ENCODE results near the gene ITSN2. TPM values are rescaled to one million over a fixed set of nuclear protein-coding genes. Genes with fewer than 3 reads are reported as not detected.
A peak's percentile ranks its signal among the peaks of the same experiment; 100 is the strongest.
"Not testable (repeated sequence)": the region's sequence is repeated elsewhere in the genome, so short reads cannot be mapped to it uniquely, and the experiment has no call there.

The ITSN2 gene
- total and polyA plus RNA-seq, 2 of the 8 experiments (the other 6 are each of a cell fraction or from before 2014, with no cell fraction given), result 9.3 to 17.0 TPM

DNA sequence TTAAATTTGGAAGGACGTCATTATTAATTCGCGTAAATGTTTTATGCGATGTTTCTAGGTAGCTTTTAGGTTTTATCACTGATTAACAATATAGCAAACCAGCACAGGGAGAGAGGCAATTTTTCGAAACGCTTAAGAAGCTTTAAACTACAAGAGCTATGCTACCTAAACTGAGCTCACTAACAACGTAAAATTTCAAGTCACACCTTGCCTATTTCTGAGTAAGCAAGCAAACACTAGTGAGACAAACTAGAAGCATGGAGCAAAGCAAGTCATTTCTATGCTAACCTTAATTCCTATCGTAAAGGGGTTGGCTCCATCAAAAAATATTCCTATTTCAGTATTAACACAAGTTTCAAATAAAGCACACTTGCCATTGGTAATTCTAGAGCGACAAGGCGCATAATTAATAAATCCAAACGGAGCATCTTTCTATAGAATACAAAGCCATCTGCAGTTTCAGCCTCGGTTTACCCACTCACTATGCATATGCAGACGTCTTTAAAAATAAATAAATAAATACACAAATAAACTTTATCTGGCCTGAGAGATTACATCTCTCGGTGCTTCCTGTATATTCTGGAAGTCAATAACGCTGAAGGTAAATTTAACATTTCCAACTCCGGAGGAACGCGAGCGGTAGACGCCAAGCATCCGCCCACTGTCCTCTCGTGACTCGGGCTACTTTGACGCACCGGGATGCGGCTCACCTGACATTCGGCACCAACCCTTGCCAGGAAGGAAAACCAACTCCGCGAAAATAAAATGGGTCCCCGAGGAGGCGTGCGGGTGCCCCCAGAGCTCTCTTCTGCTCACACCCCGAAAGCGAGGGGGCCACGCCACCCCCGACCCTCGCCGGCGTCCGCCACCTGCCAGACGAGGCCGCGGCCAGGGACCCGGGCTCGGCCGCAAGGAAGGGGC lies 947 bp downstream of the ITSN2 start (continued):
- TF ChIP-seq CREB1 (IDR thresholded peaks at IDR 0.05), result no peak
- TF ChIP-seq RFX5 (IDR thresholded peaks at IDR 0.05; ENCODE audit: borderline replicate concordance, low read depth, low read length), result no peak
- TF ChIP-seq TAF1 (IDR thresholded peaks at IDR 0.05; ENCODE audit: low read depth, low read length), result peak; percentile 18; the same call in 1 of the 2 replicates

DNA sequence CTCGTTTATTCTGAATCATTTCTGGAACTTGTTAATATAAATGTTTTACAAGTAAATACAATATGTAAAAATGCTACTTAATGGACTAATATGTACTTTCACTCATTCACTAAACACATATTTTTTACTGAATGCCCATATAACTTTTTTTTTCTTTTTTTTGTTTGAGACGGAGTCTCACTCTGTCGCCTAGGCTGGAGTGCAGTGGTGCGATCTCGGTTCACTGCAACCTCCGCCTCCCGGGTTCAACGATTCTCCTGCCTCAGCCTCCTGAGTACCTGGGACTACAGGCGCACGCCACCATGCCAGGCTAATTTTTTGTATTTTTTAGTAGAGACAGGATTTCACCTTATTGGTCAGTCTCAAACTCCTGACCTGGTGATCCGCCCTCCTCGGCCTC lies 2.6 kb downstream of the ITSN2 start:
- H4K5ac ChIP-seq (ENCODE audit: insufficient read length, low read depth, low read length); H3K4me3 ChIP-seq (ENCODE audit: extremely low read depth in 1 of 4, insufficient read depth in 2 of 4, low read depth in 3 of 4, low read length in 4 of 4); H3K79me1 ChIP-seq (ENCODE audit: low read depth, low read length); H3K4ac ChIP-seq (replicated peaks; ENCODE audit: insufficient read length, low read depth, low read length); H3K4me2 ChIP-seq (ENCODE audit: insufficient read depth in 1 of 2, low read depth in 2 of 2, low read length in 2 of 2); H2BK15ac ChIP-seq (ENCODE audit: low read length); H2BK120ac ChIP-seq (replicated peaks; ENCODE audit: low read depth, low read length); H3K18ac ChIP-seq (ENCODE audit: extremely low read depth, low read length); H4K91ac ChIP-seq (replicated peaks; ENCODE audit: insufficient read length, low read length); H3K27ac ChIP-seq (ENCODE audit: low read depth, low read length); CTCF ChIA-PET (ENCODE audit: partially characterized antibody); FAIRE-seq; H2AFZ ChIP-seq (ENCODE audit: low read length); H2AK5ac ChIP-seq (ENCODE audit: low read depth, low read length); H3K4me1 ChIP-seq (replicated peaks in 1 of 4; ENCODE audit: control insufficient read depth in 3 of 4, insufficient read depth in 4 of 4, low read length in 3 of 4); H3K14ac ChIP-seq (ENCODE audit: insufficient read length); H3K79me2 ChIP-seq (ENCODE audit: control insufficient read depth in 1 of 2, insufficient read depth in 2 of 2, low read length in 2 of 2); H3K23me2 ChIP-seq (ENCODE audit: low read depth, low read length); H2BK12ac ChIP-seq (ENCODE audit: low read depth, low read length); H4K20me1 ChIP-seq (replicated peaks in 1 of 2; ENCODE audit: control insufficient read depth in 1 of 2, insufficient read depth in 2 of 2, low read length in 2 of 2); H3K23ac ChIP-seq (ENCODE audit: insufficient read length); H3K56ac ChIP-seq (replicated peaks; ENCODE audit: insufficient read length, low read depth, low read length); POLR2A ChIA-PET (ENCODE audit: partially characterized antibody); H4K8ac ChIP-seq (ENCODE audit: extremely low read depth, insufficient read depth, low read length); H3K27me3 ChIP-seq (replicated peaks in 1 of 4; ENCODE audit: control insufficient read depth in 3 of 4, extremely low read depth in 1 of 4, insufficient read depth in 3 of 4, low read length in 3 of 4); DNase-seq (ENCODE audit: low read depth in 1 of 2, low spot score in 2 of 2); H3K9me3 ChIP-seq (ENCODE audit: insufficient read depth in 2 of 2, low read depth in 1 of 2, low read length in 1 of 2); H3K36me3 ChIP-seq (ENCODE audit: control insufficient read depth in 2 of 4, insufficient read depth in 4 of 4, low read length in 3 of 4); H2BK5ac ChIP-seq (ENCODE audit: low read depth, low read length); H3K9ac ChIP-seq (replicated peaks in 1 of 4; ENCODE audit: extremely low read depth in 1 of 4, low read depth in 3 of 4, low read length in 3 of 4); H2BK20ac ChIP-seq (ENCODE audit: low read length): not testable (repeated sequence)
- WGBS, 2 experiments (ENCODE audit: extremely low coverage in 1 of 2, insufficient coverage in 1 of 2, insufficient read length in 1 of 2, insufficient replicate concordance in 2 of 2, low coverage in 1 of 2, low lambda C conversion rate in 2 of 2, missing lambda C conversion rate in 1 of 2), result 95% methylated on average over 12 of the region's 12 CpGs; no CpG with 5 or more reads in 1 of the 2 experiments

Measured in H1 (cell line).